Measurements from ENCODE around the gene CCDC50.

Gene CCDC50

GRCh38 chr3:191328962-191329653 is at the start of gene CCDC50:
TSS of gene CCDC50 (plus strand) at chr3:191329394. CDS start at chr3:191329675, 281 bp downstream.
- DNase-seq, result peak; percentile 53 to 63

GRCh38 chr3:191280111-191280510 is 49.1 kb upstream of the CCDC50 start:
- no peak for DNase-seq

GRCh38 chr3:191280882-191281281 is 48.3 kb upstream of the CCDC50 start:
- DNase-seq, result no peak

- DNase-seq, result no peak
Observed at GRCh38 chr3:191282251-191283185, 46.7 kb upstream of the CCDC50 start.

- no peak for DNase-seq
Observed at GRCh38 chr3:191283400-191283799, 45.8 kb upstream of the CCDC50 start.

GRCh38 chr3:191290311-191291025 is 38.7 kb upstream of the CCDC50 start:
- no peak for DNase-seq

GRCh38 chr3:191292243-191293015 is 36.8 kb upstream of the CCDC50 start:
- DNase-seq, result no peak

GRCh38 chr3:191294291-191294690 is 34.9 kb upstream of the CCDC50 start:
- no peak for DNase-seq

GRCh38 chr3:191296041-191296541 is 33.1 kb upstream of the CCDC50 start:
- DNase-seq, result no peak

- no peak for DNase-seq
Observed at GRCh38 chr3:191298846-191299245, 30.3 kb upstream of the CCDC50 start.

GRCh38 chr3:191300422-191300821 is 28.8 kb upstream of the CCDC50 start:
- no peak for DNase-seq

- no peak for DNase-seq
Observed at GRCh38 chr3:191301017-191301416, 28.2 kb upstream of the CCDC50 start.

GRCh38 chr3:191301782-191302411 is 27.3 kb upstream of the CCDC50 start:
- no peak for DNase-seq

- DNase-seq, result no peak
Observed at GRCh38 chr3:191302451-191302850, 26.7 kb upstream of the CCDC50 start.

GRCh38 chr3:191303596-191303995 is 25.6 kb upstream of the CCDC50 start:
- no peak for DNase-seq

GRCh38 chr3:191306428-191306827 is 22.8 kb upstream of the CCDC50 start:
- no peak for DNase-seq

- DNase-seq, result no peak
Observed at GRCh38 chr3:191307341-191307740, 21.9 kb upstream of the CCDC50 start.

GRCh38 chr3:191313296-191313695 is 15.9 kb upstream of the CCDC50 start:
- no peak for DNase-seq

- no peak for DNase-seq
Observed at GRCh38 chr3:191314109-191314728, 15.0 kb upstream of the CCDC50 start.

- DNase-seq, result no peak
Observed at GRCh38 chr3:191316876-191317603, 12.2 kb upstream of the CCDC50 start.

- no peak for DNase-seq
Observed at GRCh38 chr3:191320316-191320715, 8.9 kb upstream of the CCDC50 start.
